ENCODE data around the gene HDAC6. TPM values are rescaled to one million over a fixed set of nuclear protein-coding genes. Genes with fewer than 3 reads are reported as not detected.
"Not testable (repeated sequence)": the region's sequence is repeated elsewhere in the genome, so short reads cannot be mapped to it uniquely, and the experiment has no call there.

HDAC6 gene
- polyA plus RNA-seq, 3 donors, result 26.1 to 55.8 (median 41.2) TPM

- 91 to 96% (median 94%) methylated on average over 11 to 18 of the region's 18 CpGs for WGBS, 3 donors
- H3K27ac ChIP-seq (ENCODE audit: low read depth, low read length), result no peak overlapping the region
These were observed 14.3 kb downstream of the HDAC6 start for GRCh38 chrX:48816014-48816810.

- H3K27ac ChIP-seq (ENCODE audit: low read depth, low read length), result no peak overlapping the region
- 92 to 98% (median 94%) methylated on average over 15 to 16 of the region's 16 CpGs for WGBS, 3 donors
These were observed 16.2 kb downstream of the HDAC6 start for GRCh38 chrX:48818098-48818497.

GRCh38 chrX:48818866-48819265 is 17.0 kb downstream of the HDAC6 start:
- 82 to 98% (median 96%) methylated on average over 4 of the region's 4 CpGs for WGBS, 3 donors
- H3K27ac ChIP-seq (ENCODE audit: low read depth, low read length), result no peak overlapping the region

DNA sequence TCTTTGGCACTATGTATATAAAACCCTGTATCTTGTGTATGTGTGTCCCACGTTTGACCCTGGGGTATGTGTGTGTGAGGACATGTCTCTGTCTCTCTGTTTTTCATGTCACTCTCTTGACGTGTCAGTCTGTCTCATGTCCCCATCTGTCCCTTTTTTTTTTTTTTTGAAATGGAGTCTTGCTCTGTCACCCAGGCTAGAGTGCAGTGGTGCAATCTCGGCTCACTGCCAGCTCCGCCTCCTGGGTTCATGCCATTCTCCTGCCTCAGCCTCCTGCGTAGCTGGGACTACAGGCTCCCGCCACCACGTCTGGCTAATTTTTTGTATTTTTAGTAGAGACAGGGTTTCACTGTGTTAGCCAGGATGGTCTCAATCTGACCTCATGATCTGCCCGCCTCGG is 17.5 kb downstream of the HDAC6 start:
- not testable (repeated sequence) for H3K27ac ChIP-seq (ENCODE audit: low read depth, low read length)
- WGBS, 3 donors, result 75 to 91% (median 88%) methylated on average over 9 of the region's 9 CpGs

DNA sequence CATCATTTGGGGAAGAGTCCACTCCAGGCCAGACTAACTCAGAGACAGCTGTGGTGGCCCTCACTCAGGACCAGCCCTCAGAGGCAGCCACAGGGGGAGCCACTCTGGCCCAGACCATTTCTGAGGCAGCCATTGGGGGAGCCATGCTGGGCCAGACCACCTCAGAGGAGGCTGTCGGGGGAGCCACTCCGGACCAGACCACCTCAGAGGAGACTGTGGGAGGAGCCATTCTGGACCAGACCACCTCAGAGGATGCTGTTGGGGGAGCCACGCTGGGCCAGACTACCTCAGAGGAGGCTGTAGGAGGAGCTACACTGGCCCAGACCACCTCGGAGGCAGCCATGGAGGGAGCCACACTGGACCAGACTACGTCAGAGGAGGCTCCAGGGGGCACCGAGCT is 21.2 kb downstream of the HDAC6 start:
- 85 to 92% (median 87%) methylated on average over 6 of the region's 6 CpGs for WGBS, 3 donors
- H3K27ac ChIP-seq (ENCODE audit: low read depth, low read length), result no peak overlapping the region

- WGBS, 3 donors, result 87 to 100% (median 96%) methylated on average over 8 of the region's 8 CpGs
- no peak overlapping the region for H3K27ac ChIP-seq (ENCODE audit: low read depth, low read length)
These were observed 22.2 kb downstream of the HDAC6 start for GRCh38 chrX:48824066-48824465.

GRCh38 chrX:48826135-48826875 is 24.4 kb downstream of the HDAC6 start, which contains the start of gene ERAS:
Gene ERAS, plus strand, starts transcription at chrX:48826513. Its CDS starts 2,611 bp downstream, at chrX:48829124.
- no peak within 1 kb of the TSS for H3K27ac ChIP-seq (ENCODE audit: low read depth, low read length)
- 44 to 58% (median 55%) methylated on average over 27 to 67 of the region's 67 CpGs for WGBS, 3 donors

GRCh38 chrX:48826876-48827653 is 25.2 kb downstream of the HDAC6 start:
- no peak overlapping the region for H3K27ac ChIP-seq (ENCODE audit: low read depth, low read length)
- 33 to 56% (median 53%) methylated on average over 18 to 70 of the region's 73 CpGs for WGBS, 3 donors

GRCh38 chrX:48827654-48827968 is 25.7 kb downstream of the HDAC6 start:
- no peak overlapping the region for H3K27ac ChIP-seq (ENCODE audit: low read depth, low read length)
- WGBS, 3 donors, result 55 to 62% (median 62%) methylated on average over 4 of the region's 4 CpGs

- no peak overlapping the region for H3K27ac ChIP-seq (ENCODE audit: low read depth, low read length)
- WGBS, 3 donors, result 79 to 89% (median 83%) methylated on average over 14 to 24 of the region's 24 CpGs
These were observed 27.3 kb downstream of the HDAC6 start for GRCh38 chrX:48829016-48829735.

GRCh38 chrX:48831136-48831908 is 29.5 kb downstream of the HDAC6 start:
- no peak overlapping the region for H3K27ac ChIP-seq (ENCODE audit: low read depth, low read length)
- 7 to 33% (median 13%) methylated on average over 5 to 58 of the region's 58 CpGs for WGBS, 3 donors

DNA sequence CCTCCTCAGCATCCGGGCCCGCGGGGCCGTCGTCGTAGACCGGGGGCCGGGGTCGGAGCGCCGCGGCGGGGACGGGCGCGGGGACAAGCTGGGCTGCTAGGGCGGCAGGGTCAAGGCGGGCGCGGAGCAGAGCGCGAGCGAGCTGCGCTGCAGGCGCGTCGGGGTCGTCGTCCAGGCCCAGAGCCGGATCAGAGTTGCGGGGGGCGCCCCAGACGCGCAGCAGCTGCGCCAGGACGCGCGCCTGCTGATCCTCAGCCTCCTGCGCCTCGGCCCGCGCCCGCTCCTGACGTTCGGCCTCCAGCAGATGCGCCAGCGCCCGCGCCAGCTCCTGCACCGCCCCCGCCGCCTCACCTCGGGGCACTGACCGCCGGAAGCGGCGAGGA is 30.0 kb downstream of the HDAC6 start:
- no peak overlapping the region for H3K27ac ChIP-seq (ENCODE audit: low read depth, low read length)
- 4 to 28% (median 5%) methylated on average over 13 to 54 of the region's 57 CpGs for WGBS, 3 donors

GRCh38 chrX:48833542-48834138 is 31.8 kb downstream of the HDAC6 start:
- WGBS, 3 donors, result 24 to 50% (median 32%) methylated on average over 9 of the region's 9 CpGs
- H3K27ac ChIP-seq (ENCODE audit: low read depth, low read length), result no peak overlapping the region

DNA sequence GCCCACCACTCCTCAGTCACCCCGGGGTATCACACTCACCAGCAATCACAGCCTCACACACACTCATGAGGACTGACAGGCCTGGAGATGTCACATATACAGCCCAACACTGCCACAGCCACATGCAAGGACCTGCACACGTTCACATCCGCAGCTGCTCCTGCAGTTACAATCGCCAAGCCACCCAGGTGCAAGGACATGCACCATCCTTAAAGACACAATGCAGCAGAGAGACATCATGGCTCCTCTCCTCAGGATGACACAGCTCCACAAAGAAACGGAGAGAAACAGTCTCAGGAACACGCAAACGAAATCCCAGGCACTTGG is 32.5 kb downstream of the HDAC6 start:
- H3K27ac ChIP-seq (ENCODE audit: low read depth, low read length), result no peak overlapping the region
- WGBS, 3 donors, result 8 to 28% (median 12%) methylated on average over 7 of the region's 7 CpGs

DNA sequence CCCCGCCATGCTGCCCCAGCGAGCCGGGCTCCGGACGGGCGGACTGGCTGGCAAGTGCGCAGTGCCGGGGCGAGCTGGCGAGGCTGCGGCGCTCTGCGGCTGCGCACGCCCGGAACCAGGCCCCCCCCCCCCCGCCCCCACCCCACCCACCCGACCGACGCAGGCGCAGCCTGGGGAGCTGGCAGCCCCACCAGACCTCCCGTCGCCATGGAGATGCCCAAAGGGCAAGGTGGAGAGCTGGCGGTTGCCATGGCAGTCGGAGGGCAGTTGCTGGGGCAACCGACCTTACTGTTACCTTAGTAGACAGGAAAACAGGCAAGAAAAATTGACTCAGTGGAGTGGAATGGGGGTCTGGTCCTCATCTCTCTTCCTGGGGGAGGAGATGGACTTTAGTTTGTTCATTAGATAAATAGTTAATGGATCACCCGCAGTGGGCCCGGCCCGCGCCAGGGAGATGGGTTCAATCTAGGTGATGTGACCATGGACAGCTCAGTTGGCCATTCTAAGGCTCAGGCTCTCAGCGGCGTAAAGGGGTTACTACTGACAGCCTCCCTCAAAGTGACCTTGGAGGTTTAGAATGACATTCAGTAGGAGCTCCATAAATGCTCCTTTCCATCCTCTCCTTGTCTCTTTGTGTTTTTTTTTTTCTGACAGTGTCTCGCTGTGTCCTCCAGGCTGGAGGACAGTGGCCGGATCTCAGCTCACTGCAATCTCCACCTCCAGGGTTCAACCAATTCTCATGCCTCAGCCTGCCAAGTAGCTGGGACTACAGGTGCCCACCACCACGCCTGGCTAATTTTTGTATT is 33.9 kb downstream of the HDAC6 start, which contains the start of gene PCSK1N:
PCSK1N (minus strand) TSS at position 87 of the 806 bp plus-strand sequence; CDS start at position 9, 78 bp downstream.
- H3K27ac ChIP-seq (ENCODE audit: low read depth, low read length), result no peak within 1 kb of the TSS

GRCh38 chrX:48839686-48840085 is 37.8 kb downstream of the HDAC6 start:
- 68 to 89% (median 79%) methylated on average over 6 to 10 of the region's 10 CpGs for WGBS, 3 donors
- H3K27ac ChIP-seq (ENCODE audit: low read depth, low read length), result no peak overlapping the region

More for the DNA sequence above, 33.9 kb downstream of the HDAC6 start, which contains the start of gene PCSK1N:
- WGBS, 3 donors, result 21 to 52% (median 44%) methylated on average over 6 to 34 of the region's 35 CpGs

All from adipose tissue (tissue), 3 donors.